ELF-1 (cell line): Measurements from ENCODE around the gene PHOX2A.
"Not testable (repeated sequence)": the region's sequence is repeated elsewhere in the genome, so short reads cannot be mapped to it uniquely, and the experiment has no call there.

Experiments used
- DNase-seq: peaks from one replicate; pipeline ENCODE4 v3.0.0-alpha.2; 2016; ENCODE audit warnings: low read depth, low spot score

PHOX2A gene

DNA sequence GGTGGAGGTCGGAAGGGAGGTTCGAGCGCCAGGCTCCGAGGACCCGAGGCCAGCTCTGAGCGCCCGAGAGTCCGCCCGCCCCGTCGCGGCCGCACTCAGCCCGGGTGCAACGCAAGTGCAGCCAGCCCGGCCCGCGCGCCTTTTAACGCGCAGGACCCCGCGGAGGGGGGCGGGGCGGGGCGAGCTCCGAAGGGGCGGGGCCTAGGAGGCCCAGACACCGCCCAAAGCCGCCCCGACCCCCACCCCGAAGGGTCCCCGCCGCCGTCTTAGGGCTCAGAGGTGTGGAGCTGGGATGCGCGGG is at the start of gene PHOX2A:
Gene PHOX2A (minus strand): TSS at position 117 of the 301 bp plus-strand sequence. CDS start 172 bp downstream, outside the sequence.
- DNase-seq: no peak

DNA sequence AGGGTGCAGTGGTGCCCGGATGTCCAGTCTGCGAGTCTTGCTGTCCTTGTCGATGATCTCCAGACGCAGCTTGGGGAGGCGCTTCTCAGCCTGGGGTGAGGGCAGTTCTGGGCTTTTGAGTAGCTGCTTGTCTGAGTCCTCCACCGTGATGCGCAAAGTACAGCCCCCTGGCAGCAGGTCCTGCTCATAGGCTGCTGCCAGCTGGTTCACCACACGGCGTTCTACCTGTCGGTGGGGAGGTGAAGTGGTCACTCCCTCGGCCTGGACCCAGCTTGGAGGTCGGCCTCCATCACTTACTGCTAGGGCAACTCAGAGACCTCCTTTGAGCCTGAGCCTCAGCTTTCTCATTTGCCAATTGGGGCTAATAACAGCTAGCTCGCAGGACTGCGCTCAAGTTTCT is 49.4 kb upstream of the PHOX2A start:
- no peak for DNase-seq

DNA sequence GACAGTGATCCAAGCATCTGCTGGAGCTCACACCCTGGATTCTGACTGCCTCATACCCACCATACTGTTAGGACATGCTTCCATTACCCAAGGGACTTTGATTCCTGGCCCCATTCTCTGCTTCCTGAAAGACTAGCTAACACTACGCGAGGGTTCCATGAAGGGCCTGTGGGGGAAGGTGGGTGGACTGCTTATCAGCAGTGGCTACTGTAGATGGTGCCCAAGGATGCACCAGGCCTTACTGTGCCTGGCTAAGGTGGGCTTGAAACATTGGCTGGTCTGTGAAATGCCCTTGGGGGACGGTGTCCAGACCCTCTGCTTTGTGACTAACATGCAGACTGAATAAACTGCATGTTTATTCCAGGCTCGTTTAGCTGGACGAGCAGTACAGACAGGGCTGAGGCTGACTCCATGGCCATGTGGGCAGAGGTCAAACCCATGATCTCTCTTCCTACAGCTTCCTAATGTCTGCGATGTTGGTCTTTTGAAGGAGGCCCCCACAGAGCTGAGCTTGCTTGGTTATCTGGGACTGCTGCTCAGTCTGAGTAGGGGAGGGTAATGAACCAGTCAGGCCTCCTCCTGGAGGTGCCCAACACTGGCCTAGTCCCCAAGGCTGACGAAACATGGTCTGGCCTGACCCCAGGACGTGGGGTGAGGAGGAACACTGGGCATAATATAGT is 48.3 kb upstream of the PHOX2A start:
- DNase-seq: no peak

DNA sequence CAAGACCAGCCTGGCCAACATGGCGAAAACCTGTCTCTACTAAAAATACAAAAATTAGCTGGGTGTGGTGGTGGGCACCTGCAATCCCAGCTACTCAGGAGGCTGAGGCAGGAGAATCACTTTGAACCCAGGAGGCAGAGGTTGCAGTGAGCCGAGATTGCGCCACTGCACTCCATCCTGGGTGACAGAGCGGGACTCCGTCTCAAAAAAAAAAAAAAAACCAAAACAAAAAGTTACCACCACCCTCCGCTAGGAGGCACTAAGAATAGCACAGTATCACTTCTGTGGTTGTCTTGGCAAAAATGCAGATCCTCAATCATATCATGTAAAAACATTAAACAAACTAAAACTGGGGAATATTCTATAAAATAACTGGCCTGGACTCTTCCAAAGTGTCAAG is 46.8 kb upstream of the PHOX2A start:
- peak; percentile 50 for DNase-seq

DNA sequence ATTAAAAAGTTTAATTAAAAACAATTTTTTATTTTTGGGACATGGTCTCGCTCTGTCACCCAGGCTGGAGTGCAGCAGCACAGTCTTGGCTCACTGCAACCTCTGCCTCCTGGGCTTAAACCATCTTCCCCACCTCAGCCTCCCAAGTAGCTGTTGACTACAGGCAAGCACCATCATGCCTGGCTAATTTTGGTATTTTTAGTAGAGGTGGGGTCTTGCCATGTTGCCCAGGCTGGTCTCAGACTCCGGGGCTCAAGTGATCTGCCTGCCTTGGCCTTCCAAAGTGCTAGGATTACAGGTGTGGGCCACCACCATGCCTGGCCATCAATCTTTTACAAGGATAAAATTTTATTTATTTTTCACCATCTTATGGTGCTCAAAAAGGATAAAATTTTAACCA is 43.3 kb upstream of the PHOX2A start:
- DNase-seq: no peak

DNA sequence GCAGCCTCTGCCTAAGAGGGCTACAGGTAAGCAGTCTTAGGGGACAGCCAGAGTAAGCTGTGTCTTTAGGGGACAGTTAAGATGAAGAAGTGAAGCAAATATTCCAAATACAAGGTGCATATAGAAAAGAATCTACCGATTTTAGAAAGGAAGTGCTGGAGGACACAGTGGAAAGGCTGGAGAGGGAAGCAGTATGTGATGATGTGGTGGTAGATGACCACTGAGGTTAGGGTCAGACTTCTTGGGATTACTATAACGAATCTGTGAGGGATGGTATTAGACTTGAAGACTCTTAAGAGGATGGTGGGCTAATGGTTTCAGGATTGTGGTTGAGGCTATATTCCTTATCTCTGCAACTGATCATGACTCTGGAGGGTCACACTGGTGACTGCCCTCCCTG is 40.0 kb upstream of the PHOX2A start:
- DNase-seq: no peak

DNA sequence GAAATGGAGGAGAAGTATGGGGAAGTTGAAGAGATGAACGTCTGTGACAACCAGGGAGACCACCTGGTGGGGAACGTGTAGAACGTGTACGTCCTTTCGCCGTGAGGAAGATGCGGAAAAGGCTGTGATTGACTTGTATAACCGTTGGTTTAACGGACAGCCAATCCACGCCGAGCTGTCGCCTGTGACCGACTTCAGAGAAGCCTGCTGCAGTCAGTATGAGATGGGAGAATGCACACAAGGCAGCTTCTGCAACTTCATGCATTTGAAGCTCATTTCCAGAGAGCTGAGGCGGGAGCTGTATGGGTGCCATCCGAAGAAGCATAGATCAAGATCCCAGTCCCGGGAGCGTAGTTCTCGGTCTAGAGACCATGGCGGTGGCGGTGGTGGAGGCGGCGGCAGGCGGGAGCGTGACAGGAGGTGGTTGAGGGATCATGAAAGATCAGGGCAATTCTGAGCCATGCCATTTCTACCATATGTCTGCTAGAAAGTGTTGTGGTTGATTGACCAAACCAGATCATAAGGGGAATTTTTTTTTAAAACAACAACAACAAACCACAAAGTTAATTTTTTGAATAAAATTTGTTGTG is 36.8 kb upstream of the PHOX2A start:
- no peak for DNase-seq

DNA sequence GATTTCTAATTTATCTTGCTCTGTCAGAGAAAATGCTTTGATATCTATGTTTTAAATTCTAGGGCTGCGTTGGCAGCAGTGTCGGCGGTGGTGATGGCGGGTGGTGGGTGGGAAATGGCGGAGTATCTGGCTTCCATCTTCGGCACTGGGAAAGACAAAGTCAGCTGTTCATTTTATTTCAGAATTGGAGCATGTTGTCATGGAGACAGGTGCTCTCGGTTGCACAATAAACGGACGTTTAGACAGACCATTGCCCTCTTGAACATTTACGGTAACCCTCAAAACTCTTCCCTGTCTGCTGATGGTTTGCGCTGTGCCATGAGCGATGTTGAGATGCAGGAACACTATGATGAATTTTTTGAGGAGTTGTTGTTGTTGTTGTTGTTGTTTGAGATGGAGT is 36.1 kb upstream of the PHOX2A start:
- DNase-seq: no peak

DNA sequence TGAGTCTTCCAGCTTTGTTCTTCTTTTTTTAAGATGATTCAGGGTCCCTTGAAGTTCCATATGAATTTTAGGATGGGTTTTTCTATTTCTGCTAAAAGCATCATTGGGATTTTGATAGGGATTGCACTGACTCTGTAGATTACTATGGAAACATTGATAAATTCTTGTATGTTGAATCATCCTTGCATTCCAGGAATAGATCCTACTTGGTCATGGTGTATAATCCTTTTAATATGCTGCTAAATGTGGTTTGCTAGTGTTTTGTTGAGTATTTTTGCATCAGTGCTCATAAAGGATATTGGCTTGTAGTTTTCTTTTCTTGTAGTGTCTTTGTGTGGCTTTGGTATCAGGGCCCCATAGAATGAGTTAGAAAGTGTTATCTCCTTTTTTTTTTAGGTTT is 34.9 kb upstream of the PHOX2A start:
- DNase-seq: no peak

DNA sequence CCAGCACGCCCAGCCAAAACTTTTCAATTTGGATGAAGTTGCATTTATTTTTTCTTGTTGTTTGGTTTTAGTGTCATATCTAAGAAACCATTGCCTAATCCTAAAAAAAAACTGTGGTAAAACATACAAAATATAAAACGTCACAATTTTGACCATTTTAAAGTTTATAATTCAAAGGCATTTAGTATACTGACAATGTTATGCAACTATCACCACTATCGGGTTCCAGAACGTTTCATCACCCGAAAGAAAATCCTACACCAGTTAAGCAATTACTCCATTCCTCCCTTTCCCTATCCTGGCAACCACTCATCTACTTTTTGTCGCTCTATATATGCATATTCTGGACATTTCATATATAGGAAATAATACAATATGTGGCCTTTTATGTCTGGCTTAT is 30.5 kb upstream of the PHOX2A start:
- DNase-seq: no peak

DNA sequence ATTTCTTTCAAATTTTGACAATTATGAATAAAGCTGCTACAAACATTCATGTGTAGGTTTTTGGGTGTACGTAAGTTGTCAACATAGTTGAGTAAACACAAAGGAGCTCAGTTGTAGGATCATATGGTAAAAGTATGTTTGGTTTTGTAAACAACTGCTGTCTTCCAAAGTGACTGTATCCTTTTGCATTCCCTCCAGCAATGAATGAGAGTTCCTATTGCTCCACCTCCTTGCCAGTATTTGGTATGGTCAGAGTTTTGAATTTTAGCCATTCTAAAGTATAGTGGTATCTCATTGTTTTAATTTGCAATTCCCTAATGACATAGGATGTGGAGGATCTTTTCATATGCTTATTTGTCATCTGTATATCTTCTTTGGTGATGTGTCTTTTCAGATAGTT is 28.0 kb upstream of the PHOX2A start:
- DNase-seq: no peak

DNA sequence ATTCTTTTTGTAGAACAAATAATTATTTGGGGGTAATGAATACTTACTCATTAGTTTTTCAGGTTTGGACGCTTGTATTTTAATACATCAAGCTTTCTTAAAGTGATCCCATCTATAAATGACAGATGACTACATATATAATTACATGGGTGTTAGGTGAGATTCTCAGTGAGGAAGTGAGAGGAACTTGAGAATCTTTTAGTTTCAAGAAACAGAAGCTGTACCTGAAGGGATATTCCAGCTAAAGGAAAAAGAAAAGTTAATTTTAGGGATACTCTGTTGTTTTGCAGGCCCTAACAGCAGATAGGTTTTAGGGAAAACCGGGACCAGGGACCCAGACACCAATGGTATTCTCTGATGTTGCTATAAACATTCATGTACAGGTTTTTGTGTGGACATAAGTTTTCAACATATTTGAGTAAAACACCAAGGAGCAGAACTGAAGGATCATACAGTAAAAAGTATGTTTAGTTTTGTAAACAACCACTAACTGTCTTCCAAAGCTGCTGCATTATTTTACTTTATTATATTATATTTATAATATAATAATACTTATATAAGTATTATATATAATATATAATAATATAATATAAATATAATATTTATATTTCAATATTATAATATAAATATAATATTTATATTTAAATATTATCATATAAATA is 24.1 kb upstream of the PHOX2A start:
- DNase-seq: no peak

DNA sequence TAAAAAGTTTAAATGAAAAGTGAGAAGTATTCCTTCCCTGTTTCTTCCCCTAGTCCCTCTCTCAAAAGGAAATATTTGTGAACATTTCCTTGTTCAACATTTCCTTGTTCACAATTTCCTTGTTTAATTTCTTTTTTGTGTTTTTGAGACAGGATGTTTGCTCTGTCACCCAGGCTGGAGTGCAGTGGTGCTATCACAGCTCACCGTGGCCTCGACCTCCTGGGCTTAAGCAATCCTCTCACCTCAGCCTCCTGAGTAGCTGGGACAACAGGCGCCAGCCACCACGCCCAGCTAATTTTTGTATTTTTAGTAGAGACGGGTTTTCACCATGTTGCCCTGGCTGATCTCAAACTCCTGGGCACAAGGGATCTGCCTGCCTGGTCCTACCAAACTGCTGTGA is 23.0 kb upstream of the PHOX2A start:
- not testable (repeated sequence) for DNase-seq

DNA sequence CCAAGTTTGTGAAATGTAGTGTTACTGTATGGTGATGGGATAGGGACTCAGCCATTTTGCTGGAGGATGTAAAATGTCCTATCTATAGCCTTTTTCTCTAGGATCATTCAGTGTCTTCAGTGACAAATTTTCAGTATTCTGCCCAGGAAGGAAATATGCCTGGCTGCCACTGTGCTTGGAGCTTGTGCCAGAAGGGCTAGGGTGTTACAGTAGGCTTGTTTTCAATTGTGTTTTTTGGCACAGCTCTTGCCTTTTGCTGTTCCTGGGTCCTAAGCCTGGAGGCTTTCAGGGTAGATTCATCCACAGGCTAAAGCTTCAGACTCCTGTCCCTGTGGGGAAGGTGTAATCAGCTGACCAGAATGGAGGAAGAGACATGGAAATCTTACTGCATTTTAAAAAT is 22.0 kb upstream of the PHOX2A start:
- DNase-seq: no peak

DNA sequence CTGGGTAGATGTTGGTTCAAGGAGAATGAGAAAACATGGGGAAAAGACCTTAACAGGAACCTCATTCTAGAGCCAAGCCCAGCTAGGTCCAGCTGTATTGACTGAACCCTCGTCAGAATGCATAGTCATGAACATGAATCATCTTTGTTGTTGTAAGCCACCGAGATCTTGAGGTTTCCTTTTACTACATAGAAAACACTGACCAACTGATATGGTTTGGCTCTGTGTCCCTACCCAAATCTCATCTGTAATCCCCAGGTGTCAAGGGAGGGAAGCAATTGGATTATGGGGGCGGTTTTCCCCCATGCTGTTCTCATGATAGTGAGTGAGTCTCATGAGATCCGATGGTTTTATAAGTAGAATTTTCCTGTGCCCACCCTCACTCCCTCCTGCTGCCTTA is 19.4 kb upstream of the PHOX2A start:
- no peak for DNase-seq

DNA sequence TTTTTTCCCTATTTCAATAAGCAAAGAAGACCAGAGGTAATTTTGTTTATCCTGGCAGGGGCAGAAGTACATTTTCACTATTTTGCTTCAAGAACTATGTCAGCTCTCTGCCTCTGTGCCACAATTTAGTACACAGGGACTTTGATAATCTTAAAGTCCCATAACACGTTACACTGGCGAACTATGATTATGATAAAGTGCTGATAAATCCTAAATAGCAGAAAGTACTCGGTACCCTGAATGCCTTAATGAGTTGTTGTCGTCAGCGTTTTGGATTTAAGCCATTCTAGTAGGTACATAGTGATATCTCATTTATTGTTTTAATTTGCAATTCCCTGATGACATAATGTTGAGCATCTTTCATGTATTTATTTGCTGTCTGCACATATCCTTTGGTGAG is 16.6 kb upstream of the PHOX2A start:
- DNase-seq: no peak

DNA sequence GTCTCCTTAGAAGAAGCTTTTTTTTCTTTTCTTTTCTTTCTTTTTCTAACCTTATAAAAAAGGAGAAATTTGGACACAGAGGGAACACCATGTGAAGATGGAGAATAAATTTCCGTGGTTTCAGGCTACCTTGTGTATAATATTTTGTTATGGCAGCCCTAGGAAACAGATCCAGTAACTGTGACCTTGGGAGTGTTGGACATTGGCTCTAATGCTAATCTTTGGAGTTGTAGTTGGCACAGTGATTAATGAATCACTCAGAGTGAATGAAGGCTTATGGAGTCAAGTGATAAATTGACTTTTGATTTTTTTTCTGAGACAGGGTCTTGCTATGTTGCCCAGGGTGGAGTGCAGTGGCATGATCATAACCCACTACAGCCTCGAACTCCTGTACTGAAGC is 15.5 kb upstream of the PHOX2A start:
- DNase-seq: no peak

DNA sequence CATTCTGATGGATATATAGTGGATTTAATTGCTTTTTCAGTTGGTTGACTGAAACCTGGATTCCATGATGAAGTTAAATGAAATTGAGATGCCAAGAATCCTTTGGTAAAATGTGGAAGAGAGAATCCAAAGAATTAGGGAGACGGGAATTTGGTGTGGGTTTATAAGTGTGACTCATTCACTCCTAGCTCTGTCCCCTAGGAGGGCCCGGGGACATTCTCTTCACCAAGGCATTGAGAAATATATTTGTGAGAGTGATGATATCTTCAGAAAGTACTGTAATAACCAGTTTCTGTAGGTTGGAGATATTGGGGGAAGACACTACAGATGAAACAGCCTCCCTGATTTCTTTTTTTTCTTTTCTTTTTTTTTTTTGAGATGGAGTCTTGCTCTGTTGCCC is 13.6 kb upstream of the PHOX2A start:
- DNase-seq: no peak

DNA sequence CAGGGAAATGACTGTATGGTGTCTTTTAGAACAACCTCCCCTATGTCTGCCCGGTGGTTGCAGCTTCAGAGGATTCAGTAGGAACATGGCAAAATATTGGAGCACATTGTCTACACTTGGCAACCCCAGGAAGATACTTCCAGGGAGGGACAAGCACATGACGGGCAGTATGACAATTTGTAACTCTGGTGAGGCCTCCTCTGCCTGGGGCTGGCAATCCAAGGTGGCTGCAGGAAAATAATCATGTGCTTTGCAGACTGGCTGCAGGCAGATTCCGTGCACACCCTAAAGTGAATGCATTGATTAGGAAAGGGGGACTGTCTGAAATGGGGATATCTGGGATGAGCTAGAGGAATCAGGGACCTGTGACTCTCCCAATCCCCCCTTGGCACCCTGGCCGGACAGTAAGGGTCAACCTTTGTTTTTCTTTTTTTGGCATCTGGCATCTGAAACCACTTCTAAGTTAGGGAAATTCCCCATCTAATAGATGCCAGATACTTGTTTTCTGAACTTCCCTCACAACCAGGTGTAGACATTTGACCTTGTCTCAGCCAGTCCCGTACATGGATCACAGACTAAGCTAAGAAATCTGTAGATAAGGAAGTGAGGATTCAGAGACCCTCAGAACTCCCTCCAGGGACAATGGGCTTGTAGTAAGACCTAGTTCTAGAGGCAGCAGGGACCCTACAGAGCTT is 10.5 kb upstream of the PHOX2A start:
- no peak for DNase-seq

DNA sequence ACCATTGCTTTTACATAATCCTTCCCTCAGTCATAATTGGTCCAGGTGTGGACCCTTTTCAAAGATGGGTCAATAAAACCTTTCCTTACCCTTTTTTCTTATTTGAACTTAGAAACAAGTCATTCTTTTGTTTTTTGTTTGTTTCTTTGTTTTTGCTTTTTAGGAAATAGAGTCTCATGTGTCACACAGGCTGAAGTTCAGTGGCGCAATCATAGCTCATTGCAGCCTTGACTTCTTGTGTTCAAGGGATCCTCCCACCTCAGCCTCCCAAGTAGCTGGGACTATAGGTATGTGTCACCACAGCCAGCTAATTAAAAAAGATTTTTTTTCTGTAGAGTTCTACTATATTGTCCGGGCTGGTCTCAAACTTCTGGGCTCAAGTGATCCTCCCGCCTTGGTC is 9.4 kb upstream of the PHOX2A start:
- no peak for DNase-seq

DNA sequence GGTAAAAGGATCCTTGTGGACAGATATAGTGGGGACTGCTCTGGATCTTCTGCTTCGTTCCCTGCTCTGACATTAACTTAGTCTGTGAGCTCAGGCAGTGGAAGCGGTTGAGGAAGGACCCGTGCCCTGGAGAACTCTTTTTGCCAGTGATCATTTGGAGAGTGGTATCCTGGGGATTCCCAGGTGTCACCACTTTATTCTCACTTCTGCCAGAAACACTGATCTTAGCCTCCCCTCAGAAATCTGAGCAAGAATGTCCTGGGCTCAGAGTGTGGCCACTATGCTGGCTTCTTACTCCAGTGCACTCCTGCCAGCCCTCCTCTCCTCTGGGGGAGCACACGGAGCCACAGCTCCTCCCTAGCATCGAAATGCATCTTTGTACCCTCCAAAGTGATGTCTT is 7.6 kb upstream of the PHOX2A start:
- DNase-seq: no peak

DNA sequence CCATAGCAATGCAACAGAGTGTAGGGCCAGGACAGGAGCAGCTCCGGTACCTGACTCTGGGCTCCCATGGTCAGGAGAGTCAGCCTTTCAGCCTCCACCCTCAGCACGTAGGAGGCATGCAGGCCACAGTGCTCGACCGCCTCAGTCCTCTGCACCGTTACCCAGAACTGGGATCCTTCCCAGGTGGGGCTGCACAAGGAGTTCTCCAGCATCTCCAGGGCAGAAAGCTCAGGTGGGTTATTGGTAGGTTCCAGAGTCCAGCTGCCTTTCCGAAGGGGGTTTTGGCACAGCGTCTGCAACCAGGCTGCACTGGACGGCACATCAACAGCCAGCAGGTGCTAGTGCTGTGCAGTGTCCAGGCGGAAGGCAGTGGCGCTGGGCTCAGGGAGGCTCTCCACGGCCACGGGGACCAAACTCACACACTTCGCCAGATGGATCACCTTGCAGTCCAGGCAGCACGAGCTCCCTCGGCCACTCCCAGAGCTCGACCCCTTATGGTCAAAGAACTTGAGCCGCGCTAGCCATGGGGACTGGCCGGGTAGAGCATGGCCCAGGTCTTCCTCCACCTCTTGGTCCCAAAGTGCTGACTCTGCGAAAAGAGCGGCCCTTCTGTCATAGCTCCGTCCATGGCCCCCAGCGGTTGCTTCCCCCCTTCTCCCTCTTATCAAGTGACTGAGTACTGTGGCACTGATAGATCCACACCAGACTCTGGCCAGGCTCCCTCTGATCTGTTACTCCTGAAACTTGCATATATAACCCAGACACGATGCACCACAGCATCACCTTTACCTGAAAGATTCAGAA is 6.9 kb upstream of the PHOX2A start:
- DNase-seq: no peak
